Urothelium cell line (cell line): ENCODE results near the gene CYP4F11.
"Not testable (repeated sequence)": the region's sequence is repeated elsewhere in the genome, so short reads cannot be mapped to it uniquely, and the experiment has no call there.

Experiments used
- DNase-seq: peaks from one replicate; pipeline ENCODE4 v3.0.0; 2011; ENCODE audit warnings: low spot score, mixed read lengths
- FAIRE-seq: peaks from 2 replicates; lab custom pipeline; 2011; peaks lifted over from hg19 to GRCh38; lab: Jason Lieb, UNC

Gene CYP4F11

GRCh38 chr19:15923702-15924101, 10.6 kb downstream of the CYP4F11 start:
- FAIRE-seq (no peak), DNase-seq (no peak)

DNA sequence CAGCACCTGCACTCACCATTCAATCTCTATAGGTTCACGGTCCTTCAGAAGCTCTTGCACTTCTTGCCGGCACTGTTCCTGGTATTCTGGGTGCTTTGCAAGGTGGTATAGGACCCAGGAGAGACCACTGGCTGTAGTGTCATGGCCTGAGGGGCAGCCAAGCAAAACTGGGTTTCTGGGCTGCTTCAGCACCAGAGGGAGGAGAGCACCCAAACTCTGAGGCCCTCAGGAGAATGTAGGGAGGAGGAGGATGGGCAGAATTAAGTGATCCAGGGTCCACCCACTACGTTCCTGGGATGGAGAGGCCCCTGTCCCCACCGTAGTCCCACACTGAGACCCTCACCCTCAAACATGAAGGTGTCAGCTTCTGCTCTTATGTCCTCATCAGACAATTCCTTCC, 12.3 kb downstream of the CYP4F11 start:
- FAIRE-seq = no peak
- no peak for DNase-seq

DNA sequence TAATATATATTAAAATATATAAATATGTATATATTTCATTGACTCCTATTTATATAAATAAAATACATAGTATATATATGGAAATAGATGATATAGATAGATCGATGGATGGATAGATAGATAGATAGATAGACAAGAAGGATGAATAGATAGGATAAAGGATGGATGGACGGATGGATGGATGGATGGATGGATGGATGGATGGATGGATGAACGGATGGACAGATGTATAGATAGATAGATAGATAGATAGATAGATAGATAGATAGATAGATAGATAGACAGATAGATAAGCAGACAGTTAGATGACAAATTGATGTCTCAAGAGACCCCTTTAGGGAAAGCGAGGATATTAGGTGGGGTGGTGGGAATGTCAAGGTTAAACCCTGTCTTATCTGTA, 15.1 kb downstream of the CYP4F11 start:
- DNase-seq (no peak), FAIRE-seq (no peak)

GRCh38 chr19:15915109-15915508, 19.2 kb downstream of the CYP4F11 start:
- DNase-seq (no peak), FAIRE-seq (no peak)

DNA sequence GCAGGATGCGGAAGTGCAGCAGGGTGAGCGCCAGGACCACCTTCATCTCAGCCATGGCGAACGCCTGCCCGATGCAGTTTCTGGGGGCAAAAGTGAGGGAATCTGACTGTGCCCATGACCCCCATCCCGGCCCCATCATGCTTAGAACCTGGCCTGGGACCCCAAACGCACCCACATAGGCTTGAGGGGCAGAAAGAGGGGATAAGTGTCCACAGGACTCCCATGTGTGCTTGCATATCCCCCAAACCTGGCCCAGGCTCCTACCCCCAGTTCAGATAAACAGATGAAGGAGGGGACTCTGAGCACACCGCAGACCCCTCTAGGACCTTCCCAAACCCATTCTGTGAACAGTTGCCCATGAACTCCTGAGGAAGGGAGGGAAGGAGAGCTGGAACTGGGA, 20.5 kb downstream of the CYP4F11 start:
- no peak for FAIRE-seq

GRCh38 chr19:15913384-15913783, 20.9 kb downstream of the CYP4F11 start:
- DNase-seq = no peak
- FAIRE-seq = no peak

More for the DNA sequence above, 20.5 kb downstream of the CYP4F11 start:
- DNase-seq = no peak

DNA sequence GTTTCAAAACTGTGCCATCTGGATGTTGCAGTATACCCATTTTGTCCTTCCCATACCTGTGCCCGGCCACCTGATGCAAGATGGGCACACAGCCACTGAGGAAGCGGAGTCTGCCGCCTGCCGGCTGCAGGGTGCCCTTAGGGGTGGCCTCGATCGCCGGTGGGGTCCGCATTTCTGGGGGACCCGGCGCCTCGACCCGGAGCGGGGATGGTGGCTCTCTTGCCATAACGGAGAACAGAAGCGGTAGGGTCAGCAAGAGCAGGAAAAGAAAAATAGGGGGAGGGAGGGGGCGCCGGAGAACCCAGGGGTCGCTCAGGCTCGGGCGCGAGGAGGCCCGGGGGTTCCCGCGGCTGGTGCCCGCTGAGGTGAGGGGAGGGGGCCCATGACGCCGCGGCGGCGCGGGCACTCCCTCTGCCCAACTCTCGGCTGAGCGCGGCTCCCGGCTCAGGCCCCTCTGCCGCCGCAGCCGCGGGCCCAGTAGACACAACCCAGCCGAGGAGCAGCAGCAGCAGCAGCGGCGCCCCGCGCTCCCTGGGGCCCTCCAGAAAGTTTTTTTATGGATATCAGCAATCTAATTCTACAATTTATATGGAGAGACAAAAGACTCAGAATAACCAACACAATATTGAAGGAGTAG, 22.6 kb downstream of the CYP4F11 start:
- FAIRE-seq = no peak

DNA sequence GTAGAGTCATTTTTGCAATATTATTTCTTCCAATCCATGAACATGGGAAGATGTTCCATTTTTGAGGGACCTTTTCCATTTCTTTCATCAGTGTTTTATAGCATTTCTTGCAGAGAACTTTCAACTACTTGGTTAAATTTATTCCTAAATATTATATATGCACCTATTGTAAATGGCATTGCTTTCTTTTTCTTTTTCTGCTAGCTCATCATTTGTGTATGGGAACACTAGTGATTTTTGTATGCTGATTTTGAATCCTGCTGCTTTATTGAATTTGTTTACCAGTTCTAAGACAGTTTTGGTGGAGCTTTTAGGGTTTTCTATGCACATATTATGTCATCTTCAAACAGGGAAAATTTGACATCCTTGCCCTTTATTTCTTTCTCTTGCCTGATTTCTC, 29.3 kb downstream of the CYP4F11 start:
- no peak for FAIRE-seq
- no peak for DNase-seq

More for the DNA sequence above, 22.6 kb downstream of the CYP4F11 start:
- DNase-seq = no peak

GRCh38 chr19:15902898-15903297, 31.4 kb downstream of the CYP4F11 start:
- DNase-seq, FAIRE-seq: not testable (repeated sequence)

GRCh38 chr19:15902254-15902653, 32.1 kb downstream of the CYP4F11 start:
- DNase-seq (no peak), FAIRE-seq (no peak)

DNA sequence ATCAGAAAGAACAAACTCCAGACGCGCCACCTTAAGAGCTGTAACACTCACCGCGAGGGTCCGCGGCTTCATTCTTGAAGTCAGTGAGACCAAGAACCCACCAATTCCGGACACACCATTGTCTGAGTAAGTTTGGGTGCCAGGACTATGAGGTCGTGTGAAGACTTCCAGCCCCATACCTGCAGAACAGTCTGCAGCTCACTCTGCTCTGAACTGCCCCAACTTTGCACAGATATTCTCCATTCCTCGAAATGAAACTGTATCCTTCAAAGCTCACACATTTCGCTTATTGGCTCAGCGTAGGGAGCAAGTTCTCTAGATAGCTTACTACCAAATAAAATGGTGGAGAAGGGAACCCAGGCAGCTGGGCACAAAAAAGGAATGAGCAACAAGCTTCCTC, 33.8 kb downstream of the CYP4F11 start:
- DNase-seq = no peak
- FAIRE-seq = no peak

GRCh38 chr19:15900032-15900431, 34.3 kb downstream of the CYP4F11 start:
- not testable (repeated sequence) for DNase-seq, FAIRE-seq

- DNase-seq, FAIRE-seq: not testable (repeated sequence)
Measured at GRCh38 chr19:15899561-15899960, 34.8 kb downstream of the CYP4F11 start.

- DNase-seq = no peak
- no peak for FAIRE-seq
Measured at GRCh38 chr19:15897738-15898276, 36.5 kb downstream of the CYP4F11 start, which contains the start of gene CYP4F2. CYP4F2 (minus strand) TSS chr19:15898074; CDS start chr19:15897611, 463 bp downstream.

DNA sequence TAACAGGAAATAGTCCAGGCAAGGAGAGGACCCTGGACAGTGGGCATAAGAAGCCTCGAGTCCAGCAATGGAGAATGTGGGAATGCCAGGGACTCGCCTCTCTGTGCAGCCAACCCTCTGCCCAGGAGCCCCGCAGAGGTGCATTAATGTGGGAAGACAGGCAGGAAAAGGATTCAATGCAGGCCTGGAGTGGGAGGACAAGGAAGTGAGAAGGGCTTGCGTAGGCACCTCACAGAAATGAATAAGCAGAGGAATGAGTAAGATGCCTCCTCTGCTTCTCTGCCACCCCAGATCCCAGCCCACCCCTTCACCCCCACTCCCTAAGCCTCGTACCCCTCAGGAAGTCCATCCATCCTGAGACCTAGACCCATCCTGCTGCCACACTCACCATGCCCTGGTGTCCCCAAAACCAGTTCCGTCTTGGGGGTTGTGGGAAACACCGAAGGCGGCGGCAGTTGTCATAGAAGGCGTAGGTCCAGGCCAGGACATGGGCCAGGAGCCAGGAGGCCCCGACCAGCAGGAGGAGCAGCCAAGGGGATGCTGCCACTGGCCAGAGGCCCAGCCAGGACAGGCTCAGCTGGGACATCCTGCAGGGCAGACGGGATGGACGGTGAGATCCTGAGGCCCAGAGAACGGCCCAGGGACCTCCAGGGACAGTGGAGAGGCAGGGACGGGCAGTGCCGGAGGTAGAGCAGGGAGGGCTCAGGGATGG, 37.1 kb downstream of the CYP4F11 start:
- no peak for DNase-seq
- FAIRE-seq = no peak

- no peak for FAIRE-seq
Measured at GRCh38 chr19:15895876-15896430, 38.4 kb downstream of the CYP4F11 start.

DNA sequence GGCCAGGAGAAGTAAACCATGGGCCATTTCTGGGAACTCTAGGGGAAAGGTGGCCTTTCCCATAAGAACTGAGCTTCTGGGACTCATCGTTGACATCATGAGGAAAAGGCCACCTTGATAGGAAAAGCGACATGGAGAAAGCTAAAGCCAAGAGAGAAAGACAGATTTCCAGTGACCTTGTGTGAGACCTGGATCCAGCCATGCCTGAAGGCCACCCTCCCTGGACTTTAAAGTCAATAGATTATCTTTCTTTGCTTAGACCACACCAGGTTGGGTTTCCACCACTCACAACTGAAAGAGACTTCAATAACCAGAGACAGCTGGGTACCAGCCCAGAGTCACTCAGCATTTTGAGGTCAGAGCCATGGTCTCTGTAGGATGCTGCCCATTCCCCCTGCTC, 40.0 kb downstream of the CYP4F11 start:
- FAIRE-seq = no peak
- no peak for DNase-seq

More at GRCh38 chr19:15895876-15896430, 38.4 kb downstream of the CYP4F11 start:
- no peak for DNase-seq

DNA sequence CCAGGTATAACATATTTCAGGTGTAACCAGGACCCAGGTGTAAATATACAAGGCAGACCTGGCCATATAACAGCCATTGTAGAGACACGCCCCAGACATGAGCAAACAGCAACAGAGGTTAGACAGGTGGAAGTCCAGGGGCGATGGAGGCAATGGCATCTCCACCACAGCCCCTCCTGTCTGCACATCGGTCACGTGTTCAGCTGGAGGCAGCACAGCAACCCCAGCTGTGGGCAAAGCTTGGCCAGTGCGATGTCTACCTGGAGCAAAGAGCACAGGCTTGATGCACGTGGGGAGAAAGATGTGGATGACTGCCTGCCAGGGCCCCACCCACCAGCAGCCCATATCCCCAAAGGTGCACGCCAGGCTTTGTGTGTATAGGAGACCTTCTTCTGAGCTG, 40.9 kb downstream of the CYP4F11 start:
- DNase-seq = no peak
- no peak for FAIRE-seq

DNA sequence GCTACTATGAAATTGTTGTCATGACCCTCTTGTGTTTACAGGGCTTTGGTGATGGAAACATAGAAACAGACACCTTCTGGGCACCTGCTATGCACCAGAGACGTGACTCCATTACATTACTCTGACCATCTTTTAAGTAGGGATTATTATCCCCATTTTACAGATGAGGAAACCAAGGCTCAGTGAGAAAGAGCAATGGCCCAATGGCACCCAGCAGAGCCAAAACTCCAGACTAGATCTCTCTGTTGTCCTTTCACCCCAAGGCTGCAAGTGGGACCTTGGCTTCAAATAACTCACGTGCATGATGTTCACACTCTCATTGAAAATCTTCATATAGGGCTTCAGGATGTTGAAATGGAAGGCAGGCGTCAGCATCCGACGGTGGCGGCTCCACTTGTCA, 42.3 kb downstream of the CYP4F11 start:
- DNase-seq (no peak), FAIRE-seq (no peak)

GRCh38 chr19:15891434-15891833, 42.9 kb downstream of the CYP4F11 start:
- no peak for DNase-seq
- FAIRE-seq = no peak

DNA sequence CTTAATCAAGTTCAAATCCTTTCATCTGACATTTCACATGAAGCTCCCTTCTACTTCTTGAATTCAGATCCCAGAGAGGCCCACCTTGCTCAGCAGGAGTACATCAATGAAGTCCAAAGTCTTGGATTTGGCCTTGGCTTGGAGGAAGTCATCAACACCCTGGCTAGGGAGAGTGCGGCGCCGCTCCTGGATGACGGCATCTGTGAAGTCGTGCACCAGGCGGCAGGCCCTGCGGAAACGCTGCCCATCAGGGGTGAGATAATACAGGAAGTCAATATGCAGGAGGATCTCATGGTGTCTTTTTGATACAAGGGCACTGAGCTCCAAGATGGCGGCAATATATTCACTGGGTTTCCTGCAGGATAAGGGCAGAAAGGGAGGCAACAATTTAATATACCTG, 45.0 kb downstream of the CYP4F11 start:
- FAIRE-seq, DNase-seq: not testable (repeated sequence)

DNA sequence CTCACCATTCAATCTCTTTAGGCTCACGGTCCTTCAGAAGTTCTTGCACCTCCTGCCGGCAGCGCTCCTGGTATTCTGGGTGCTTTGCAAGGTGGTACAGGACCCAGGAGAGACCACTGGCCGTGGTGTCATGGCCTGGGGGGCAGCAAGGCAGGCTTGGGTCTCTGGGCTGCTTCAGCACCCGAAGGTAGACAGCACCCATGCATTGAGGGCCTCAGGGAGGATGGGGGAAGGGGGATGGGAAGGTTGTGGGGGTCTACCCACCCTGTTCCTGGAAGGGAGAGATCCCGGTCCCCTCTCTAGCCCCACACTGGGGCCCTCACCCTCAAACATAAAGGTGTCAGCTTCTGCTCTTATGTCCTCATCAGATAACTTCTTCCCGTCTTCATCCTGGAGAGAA, 48.4 kb downstream of the CYP4F11 start:
- no peak for FAIRE-seq

More for the DNA sequence above, 48.4 kb downstream of the CYP4F11 start:
- no peak for DNase-seq
